ENCODE measurements around the gene MUC4. TPM values are rescaled to one million over a fixed set of nuclear protein-coding genes. Genes with fewer than 3 reads are reported as not detected.
"Not testable (repeated sequence)": the region's sequence is repeated elsewhere in the genome, so short reads cannot be mapped to it uniquely, and the experiment has no call there.

The MUC4 gene
- total and polyA plus RNA-seq, 5 donors = 0.02 to 0.12 TPM; not detected in 3

DNA sequence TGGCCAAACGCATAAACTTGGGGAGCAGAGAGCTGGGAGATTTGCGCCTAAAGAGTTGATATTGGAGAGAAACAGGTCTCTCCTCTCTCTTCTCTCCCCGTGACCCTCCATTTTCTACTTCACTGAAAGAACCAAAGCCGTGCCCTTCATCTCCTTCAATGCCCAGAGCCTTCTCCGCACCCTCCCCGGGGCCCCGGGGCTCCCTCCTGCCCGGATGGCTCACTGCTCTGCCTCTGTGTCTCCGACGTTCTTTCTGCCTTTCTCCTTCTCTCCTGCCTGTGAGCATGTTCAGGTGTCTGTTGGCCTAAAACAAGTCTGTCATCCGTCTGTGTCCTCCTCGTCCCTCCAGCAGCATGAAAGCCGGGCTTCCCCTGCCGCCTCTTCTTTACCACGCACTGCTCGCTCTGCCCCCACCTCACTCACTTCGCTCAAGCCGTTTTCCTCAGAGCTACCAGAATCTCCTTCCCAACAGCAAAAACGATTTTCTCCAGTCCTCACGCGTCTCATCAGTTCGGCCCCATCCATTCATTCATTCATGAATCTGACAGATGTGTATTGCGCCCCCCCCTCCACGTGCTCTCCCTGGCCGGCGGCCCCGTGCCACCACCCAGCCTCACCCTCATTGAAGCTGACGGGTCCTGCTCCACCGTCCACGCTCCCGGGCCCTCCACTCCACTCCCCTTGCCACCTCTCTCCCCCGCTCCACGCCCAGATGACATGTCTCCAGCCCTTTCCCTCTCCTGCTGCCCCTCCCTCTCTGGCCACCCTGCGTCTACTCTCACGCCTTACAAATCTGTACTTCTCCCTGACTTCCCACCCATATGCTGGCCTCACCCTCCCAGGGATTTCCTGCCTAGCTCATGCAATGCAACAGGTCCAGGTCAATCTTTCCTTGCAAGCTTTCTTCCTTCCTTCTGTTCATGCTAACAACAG, 10.2 kb downstream of the MUC4 start:
- ATAC-seq (peak in 1 of 2 donors; percentile 21), DNase-seq (no peak)
- Histone ChIP-seq H3K4me3 (ENCODE audit: low read length) (no peak overlapping the region), H3K27ac (ENCODE audit: low read length) (no peak overlapping the region), H3K4me1 (ENCODE audit: control insufficient read depth, insufficient read depth, low read length) (no peaks in the 10 kb centered on the region), H3K9me3 (ENCODE audit: control insufficient read depth, low read length) (no peaks in the 10 kb centered on the region), H3K27me3 (ENCODE audit: control insufficient read depth, insufficient read depth) (no peaks in the 10 kb centered on the region)
- intact Hi-C loops (cut with DNase I) = no loop called here
- 73% methylated on average over 35 of the region's 35 CpGs for WGBS

DNA sequence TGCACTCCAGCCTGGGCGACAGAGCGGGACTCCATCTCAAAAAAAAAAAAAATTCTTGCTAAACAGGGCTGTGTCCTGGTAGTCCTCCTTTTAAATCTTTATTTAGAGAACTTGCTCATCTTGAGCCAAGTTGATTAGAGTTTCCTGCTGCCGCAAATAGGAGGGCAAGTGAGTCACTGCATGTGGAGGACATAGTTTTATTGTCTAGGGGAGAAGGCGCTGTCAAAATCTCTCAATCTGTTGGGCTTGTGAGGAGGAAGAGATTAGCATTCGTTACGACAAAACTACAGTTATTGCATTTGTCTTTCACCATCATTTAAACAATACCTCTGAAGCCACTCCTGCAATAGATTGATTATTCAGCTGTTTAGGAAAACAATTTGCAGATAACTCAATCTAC, 11.5 kb downstream of the MUC4 start:
- WGBS = 63% methylated on average over 6 of the region's 6 CpGs
- Histone ChIP-seq H3K4me3 (ENCODE audit: low read length) (no peak overlapping the region), H3K27ac (ENCODE audit: low read length) (no peak overlapping the region), H3K9me3 (ENCODE audit: control insufficient read depth, low read length) (no peaks in the 10 kb centered on the region), H3K27me3 (ENCODE audit: control insufficient read depth, insufficient read depth) (no peaks in the 10 kb centered on the region), H3K4me1 (ENCODE audit: control insufficient read depth, insufficient read depth, low read length) (no peaks in the 10 kb centered on the region)
- no peak for ATAC-seq
- no peak for DNase-seq
- intact Hi-C loops (cut with DNase I) = no loop called here

DNA sequence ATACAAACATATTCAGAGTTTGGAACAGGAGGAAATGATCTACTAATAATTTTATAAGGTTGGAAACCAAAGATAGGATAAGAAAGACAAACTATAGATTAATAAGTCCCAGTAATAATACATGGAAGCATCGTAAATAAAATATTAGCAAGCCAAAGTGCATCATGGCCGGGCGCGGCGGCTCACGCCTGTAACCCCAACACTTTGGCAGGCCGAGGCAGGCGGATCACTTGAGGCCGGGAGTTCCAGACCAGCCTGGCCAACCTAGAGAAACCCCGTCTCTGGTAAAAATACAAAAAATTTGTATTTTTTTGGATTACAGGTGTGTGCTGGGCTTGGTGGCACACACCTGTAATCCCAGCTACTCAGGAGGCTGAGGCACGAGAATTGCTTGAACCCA, 14.9 kb downstream of the MUC4 start:
- DNase-seq (no peak), ATAC-seq (no peak)
- Histone ChIP-seq H3K4me1 (ENCODE audit: control insufficient read depth, insufficient read depth, low read length) (no peaks in the 10 kb centered on the region), H3K27ac (ENCODE audit: low read length) (no peak overlapping the region), H3K9me3 (ENCODE audit: control insufficient read depth, low read length) (no peaks in the 10 kb centered on the region), H3K27me3 (ENCODE audit: control insufficient read depth, insufficient read depth) (no peaks in the 10 kb centered on the region), H3K4me3 (ENCODE audit: low read length) (no peak overlapping the region)
- 96% methylated on average over 11 of the region's 11 CpGs for WGBS
- intact Hi-C loops (cut with DNase I) = no loop called here

DNA sequence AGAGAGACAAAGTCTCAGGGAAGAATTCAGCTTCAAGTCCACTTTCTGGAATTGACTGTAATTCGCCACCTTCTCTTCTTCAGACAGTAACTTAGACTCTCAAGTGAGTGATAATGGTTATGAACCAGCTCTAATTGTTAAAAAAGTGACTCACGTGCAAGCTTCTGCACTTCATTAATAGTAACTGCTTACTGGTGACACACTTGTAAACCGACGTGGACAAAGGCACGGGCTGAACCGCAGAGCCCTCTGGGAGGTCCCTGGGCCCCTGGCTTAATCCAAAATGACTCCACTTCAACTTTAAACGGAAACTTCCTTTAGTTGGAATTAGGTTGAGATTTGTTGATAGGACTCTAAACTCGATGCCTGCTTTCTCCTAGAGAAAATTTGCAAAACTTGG, 17.0 kb downstream of the MUC4 start:
- DNase-seq (no peak), ATAC-seq (no peak)
- WGBS = 23% methylated on average over 8 of the region's 8 CpGs
- Histone ChIP-seq H3K27me3 (ENCODE audit: control insufficient read depth, insufficient read depth) (no peaks in the 10 kb centered on the region), H3K27ac (ENCODE audit: low read length) (no peak overlapping the region), H3K4me1 (ENCODE audit: control insufficient read depth, insufficient read depth, low read length) (no peaks in the 10 kb centered on the region), H3K9me3 (ENCODE audit: control insufficient read depth, low read length) (no peaks in the 10 kb centered on the region), H3K4me3 (ENCODE audit: low read length) (no peak overlapping the region)
- intact Hi-C loops (cut with DNase I) = no loop called here

DNA sequence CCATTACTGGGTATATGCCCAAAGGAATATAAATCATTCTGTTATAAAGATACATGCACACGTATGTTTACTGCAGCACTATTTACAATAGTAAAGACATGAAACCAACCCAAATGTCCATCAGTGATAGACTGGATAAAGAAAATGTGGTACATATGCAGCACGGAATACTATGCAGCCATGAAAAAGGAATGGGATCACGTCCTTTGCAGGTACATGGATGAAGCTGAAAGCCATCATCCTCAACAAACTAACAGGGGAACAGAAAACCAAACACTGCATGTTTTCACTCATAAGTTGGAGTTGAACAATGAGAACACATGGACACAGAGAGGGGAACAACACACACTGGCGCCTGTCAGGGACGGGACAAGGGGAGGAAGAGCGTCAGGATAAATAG, 19.1 kb downstream of the MUC4 start:
- H3K27ac ChIP-seq (ENCODE audit: low read length); ATAC-seq; H3K9me3 ChIP-seq (ENCODE audit: control insufficient read depth, low read length); H3K4me1 ChIP-seq (ENCODE audit: control insufficient read depth, insufficient read depth, low read length); H3K27me3 ChIP-seq (ENCODE audit: control insufficient read depth, insufficient read depth); DNase-seq; H3K4me3 ChIP-seq (ENCODE audit: low read length); intact Hi-C loops (cut with DNase I): not testable (repeated sequence)
- WGBS = 78% methylated on average over 6 of the region's 6 CpGs

DNA sequence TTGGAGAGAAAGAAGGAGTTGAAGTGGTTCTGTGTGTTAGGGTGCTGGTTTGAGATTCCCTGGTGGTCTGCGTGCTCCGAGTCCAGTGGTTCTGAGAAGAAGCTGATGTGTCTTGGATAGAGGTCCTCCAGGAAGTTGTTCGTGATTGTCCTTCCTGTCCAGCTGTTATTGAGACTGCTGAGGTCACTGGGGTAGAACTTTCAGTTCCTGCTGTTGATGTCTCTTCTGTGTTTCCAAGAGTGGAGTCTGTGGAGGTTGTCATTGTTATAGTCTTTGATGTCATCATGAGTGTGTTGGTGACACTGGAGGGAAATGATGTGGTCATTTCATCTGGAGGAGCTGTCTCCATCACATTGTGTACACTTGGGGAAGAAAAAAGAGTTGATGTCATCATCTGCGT, 20.8 kb downstream of the MUC4 start:
- H3K9me3 ChIP-seq (ENCODE audit: control insufficient read depth, low read length) = no peaks in the 10 kb centered on the region
- ATAC-seq (no peak), DNase-seq (no peak)
- H3K4me1 ChIP-seq (ENCODE audit: control insufficient read depth, insufficient read depth, low read length) = no peaks in the 10 kb centered on the region
- WGBS = 72% methylated on average over 4 of the region's 4 CpGs
- intact Hi-C loops (cut with DNase I) = no loop called here
- H3K27ac ChIP-seq (ENCODE audit: low read length) = no peak overlapping the region
- no peak overlapping the region for H3K4me3 ChIP-seq (ENCODE audit: low read length)
- no peaks in the 10 kb centered on the region for H3K27me3 ChIP-seq (ENCODE audit: control insufficient read depth, insufficient read depth)

DNA sequence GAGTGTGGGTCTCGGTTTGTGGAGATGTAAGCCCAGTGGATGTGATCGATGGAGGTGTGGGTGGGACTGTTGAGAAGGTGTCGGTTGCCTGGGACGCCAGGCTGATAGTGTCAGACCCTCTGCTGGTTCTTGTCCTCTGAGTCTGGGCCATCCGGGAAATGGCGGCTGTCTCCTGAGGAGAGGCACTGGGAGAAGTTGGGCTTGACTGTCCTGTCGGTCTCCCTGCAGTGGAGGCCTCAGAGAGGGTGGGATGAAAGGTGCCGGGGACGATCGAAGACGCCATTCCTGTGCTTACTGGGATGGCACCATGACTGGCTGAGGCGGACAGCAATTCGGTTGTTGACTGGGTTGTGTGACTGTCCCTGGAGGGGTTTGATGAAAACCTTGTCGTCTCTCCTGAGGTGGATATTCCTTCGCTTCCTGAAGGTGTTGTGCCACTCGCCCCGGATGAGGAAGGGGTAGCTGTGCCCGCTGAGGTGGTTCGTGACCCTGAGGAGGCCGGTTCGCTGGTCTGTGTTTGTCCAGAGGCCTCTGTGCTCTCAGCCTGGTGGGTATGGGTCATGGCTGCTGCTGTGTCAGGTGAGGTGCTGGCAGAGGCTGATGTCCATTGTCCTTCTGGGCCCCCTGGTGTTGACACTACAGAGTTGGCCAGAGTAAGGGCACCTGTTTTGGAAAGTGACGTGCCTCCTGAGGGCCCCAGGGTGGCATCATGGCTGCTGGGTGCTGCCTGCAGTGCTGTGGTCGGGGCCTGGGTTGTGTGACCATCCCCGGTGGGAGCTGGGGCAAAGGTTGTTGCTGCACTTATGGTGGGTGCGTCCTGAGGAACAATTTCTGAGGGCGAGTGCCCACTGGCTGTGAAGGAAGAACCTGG, 22.8 kb downstream of the MUC4 start:
- no peaks in the 10 kb centered on the region for H3K9me3 ChIP-seq (ENCODE audit: control insufficient read depth, low read length)
- DNase-seq (no peak), ATAC-seq (no peak)
- H3K4me3 ChIP-seq (ENCODE audit: low read length) = no peak overlapping the region
- no peak overlapping the region for H3K27ac ChIP-seq (ENCODE audit: low read length)
- 88% methylated on average over 26 of the region's 26 CpGs for WGBS
- intact Hi-C loops (cut with DNase I) = no loop called here
- no peaks in the 10 kb centered on the region for H3K4me1 ChIP-seq (ENCODE audit: control insufficient read depth, insufficient read depth, low read length)
- H3K27me3 ChIP-seq (ENCODE audit: control insufficient read depth, insufficient read depth) = no peaks in the 10 kb centered on the region

DNA sequence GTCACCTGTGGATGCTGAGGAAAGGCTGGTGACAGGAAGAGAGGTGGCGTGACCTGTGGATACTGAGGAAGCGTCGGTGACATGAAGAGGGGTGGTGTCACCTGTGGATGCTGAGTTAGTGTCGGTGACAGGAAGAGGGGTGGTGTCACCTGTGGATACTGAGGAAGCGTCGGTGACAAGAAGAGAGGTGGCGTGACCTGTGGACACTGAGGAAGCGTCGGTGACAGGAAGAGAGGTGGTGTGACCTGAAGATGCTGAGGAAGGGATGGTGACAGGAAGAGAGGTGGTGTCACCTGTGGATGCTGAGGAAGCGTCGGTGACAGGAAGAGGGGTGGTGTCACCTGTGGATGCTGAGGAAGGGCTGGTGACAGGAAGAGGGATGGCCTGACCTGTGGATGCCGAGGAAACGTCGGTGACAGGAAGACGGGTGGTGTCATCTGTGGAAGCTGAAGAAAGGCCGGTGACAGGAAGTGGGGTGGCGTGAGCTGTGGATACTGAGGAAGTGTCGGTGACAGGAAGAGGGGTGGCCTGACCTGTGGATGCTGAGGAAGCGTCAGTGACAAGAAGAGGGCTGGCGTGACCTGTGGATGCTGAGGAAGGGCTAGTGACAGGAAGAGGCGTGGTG, 25.8 kb downstream of the MUC4 start:
- H3K4me1 ChIP-seq (ENCODE audit: control insufficient read depth, insufficient read depth, low read length); H3K27ac ChIP-seq (ENCODE audit: low read length); DNase-seq; intact Hi-C loops (cut with DNase I); H3K4me3 ChIP-seq (ENCODE audit: low read length); ATAC-seq; H3K27me3 ChIP-seq (ENCODE audit: control insufficient read depth, insufficient read depth); H3K9me3 ChIP-seq (ENCODE audit: control insufficient read depth, low read length): not testable (repeated sequence)
- 84% methylated on average over 21 of the region's 21 CpGs for WGBS

DNA sequence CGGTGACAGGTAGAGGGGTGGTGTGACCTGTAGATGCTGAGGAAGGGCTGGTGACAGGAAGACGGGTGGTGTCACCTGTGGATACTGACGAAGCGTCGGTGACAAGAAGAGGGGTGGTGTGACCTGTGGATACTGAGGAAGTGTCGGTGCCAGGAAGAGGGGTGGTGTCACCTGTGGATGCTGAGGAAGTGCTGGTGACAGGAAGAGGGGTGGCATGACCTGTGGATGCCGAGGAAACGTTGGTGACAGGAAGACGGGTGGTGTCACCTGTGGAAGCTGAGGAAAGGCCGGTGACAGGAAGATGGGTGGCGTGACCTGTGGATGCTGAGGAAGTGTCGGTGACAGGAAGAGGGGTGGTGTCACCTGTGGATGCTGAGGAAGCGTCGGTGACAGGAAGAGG, 27.7 kb downstream of the MUC4 start:
- ATAC-seq; H3K4me3 ChIP-seq (ENCODE audit: low read length); DNase-seq; H3K4me1 ChIP-seq (ENCODE audit: control insufficient read depth, insufficient read depth, low read length); H3K27ac ChIP-seq (ENCODE audit: low read length); H3K9me3 ChIP-seq (ENCODE audit: control insufficient read depth, low read length); H3K27me3 ChIP-seq (ENCODE audit: control insufficient read depth, insufficient read depth); intact Hi-C loops (cut with DNase I): not testable (repeated sequence)
- WGBS = 88% methylated on average over 14 of the region's 14 CpGs

DNA sequence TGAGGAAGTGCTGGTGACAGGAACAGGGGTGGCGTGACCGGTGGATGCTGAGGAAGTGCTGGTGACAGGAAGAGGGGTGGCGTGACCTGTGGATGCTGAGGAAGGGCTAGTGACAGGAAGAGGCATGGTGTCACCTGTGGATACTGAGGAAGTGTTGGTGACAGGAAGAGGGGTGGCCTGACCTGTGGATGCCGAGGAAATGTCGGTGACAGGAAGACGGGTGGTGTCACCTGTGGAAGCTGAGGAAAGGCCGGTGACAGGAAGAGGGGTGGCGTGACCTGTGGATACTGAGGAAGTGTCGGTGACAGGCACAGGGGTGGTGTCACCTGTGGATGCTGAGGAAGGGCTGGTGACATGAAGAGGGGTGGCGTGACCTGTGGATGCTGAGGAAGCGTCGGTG, 30.5 kb downstream of the MUC4 start:
- ATAC-seq; H3K27ac ChIP-seq (ENCODE audit: low read length); H3K27me3 ChIP-seq (ENCODE audit: control insufficient read depth, insufficient read depth); H3K4me3 ChIP-seq (ENCODE audit: low read length); H3K9me3 ChIP-seq (ENCODE audit: control insufficient read depth, low read length); H3K4me1 ChIP-seq (ENCODE audit: control insufficient read depth, insufficient read depth, low read length); intact Hi-C loops (cut with DNase I); DNase-seq: not testable (repeated sequence)
- WGBS = 83% methylated on average over 12 of the region's 12 CpGs

DNA sequence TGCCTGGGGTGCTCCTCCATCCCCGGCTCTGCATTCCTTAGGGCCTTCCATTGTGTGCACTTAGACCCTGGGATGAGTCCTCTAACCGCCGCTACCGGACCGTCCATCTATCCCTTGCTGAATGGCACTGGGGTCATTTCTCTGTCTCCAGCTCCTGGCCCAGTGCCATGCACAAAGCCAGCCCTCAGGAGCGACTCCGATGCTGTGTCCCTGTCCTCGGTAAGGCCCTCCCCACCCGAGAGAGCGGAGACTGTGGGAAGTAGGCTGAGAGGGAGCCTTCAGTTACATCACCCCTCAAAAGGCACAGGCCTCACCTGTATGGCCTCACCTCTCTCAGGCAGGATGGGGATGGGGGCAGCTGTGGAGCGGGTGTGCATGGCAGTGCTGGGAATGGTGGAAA, 33.8 kb downstream of the MUC4 start:
- intact Hi-C loops (cut with DNase I) = no loop called here
- no peak for ATAC-seq
- Histone ChIP-seq H3K27ac (ENCODE audit: low read length) (no peak overlapping the region), H3K4me1 (ENCODE audit: control insufficient read depth, insufficient read depth, low read length) (no peaks in the 10 kb centered on the region), H3K4me3 (ENCODE audit: low read length) (no peak overlapping the region), H3K27me3 (ENCODE audit: control insufficient read depth, insufficient read depth) (no peaks in the 10 kb centered on the region), H3K9me3 (ENCODE audit: control insufficient read depth, low read length) (no peaks in the 10 kb centered on the region)
- DNase-seq = no peak
- 78% methylated on average over 11 of the region's 11 CpGs for WGBS
